Pulmonary artery endothelial cell (primary cell): Measurements from ENCODE around the gene RPSA. TPM values are rescaled to one million over a fixed set of nuclear protein-coding genes. Genes with fewer than 3 reads are reported as not detected.
"Not testable (repeated sequence)": the region's sequence is repeated elsewhere in the genome, so short reads cannot be mapped to it uniquely, and the experiment has no call there.

Experiments
- DNase-seq: peaks from one replicate; pipeline ENCODE4 v3.0.0-alpha.2; 2011; ENCODE audit warnings: low read depth, low spot score
- total RNA-seq: library from RNA; depleted of rRNA; stranded (reverse); fragments of >200 nt; gene quantifications from 2 replicates; pipeline ENCODE4 v1.2.3, GENCODE V29; 2014

Gene RPSA
- total RNA-seq, 1 donor from 2014 or later: 1,412 TPM

DNA sequence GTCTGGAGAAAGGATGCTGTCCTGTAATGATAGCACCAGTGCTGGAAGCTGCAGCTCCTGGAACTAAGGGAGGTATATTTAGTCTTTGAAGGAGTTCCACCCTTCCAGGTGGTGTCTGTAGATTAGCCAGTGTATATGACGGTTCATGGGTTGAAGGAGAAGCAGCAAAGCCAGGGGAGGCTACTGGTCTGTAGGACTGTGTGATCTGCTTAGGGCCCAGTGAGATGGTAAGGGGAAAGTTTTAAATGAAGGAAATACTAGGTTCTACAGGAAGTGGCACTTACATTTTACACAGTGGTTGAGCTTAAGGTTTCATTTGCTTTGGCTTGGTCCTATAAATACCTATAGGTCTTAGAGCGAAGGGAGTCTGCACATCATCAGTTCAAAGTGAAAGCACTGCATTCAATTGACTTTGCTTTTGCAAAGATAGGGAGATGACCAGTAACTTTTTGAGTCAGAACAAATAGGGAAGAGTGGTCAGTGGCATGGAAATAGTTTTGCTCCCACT is 17.7 kb upstream of the RPSA start:
- no peak for DNase-seq

DNA sequence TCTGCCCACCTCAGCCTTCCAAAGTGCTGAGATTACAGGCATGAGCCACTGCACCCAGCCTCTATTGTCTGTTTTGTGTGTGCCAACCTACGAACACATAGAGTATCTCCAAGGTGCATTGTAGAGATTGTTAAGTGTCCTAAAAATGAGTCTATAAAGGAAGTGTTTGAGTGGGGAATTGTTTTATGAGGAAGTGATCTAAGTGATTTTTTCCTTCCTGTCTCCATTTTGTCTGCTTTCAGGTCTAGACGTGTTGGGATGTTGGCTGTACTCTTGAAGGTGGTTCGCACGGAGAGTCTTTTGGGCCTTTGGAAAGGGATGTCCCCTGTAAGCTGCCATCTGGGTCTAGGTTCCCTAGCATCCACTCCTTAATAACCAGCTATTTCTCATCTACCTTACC is 16.3 kb upstream of the RPSA start:
- DNase-seq: no peak

DNA sequence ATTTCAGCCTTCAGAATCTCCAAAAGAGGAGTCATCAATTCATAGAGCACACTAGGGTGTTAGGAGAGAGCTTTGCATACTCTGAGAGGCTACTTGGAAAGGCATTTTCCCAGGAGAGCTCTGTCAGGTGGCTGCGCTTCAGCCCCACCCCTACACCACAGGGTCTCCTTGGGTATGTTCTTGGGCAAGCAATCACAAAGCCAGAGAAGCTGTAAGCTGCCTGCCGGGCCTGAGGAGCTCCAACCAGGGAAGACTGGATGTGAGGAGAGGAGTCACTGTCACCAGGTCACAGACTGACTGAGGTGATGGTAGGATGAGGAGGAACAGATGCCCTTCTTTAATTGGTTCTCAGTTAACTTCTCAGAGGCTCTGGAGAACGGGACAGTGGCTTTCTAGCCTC is 9.8 kb upstream of the RPSA start:
- no peak for DNase-seq

DNA sequence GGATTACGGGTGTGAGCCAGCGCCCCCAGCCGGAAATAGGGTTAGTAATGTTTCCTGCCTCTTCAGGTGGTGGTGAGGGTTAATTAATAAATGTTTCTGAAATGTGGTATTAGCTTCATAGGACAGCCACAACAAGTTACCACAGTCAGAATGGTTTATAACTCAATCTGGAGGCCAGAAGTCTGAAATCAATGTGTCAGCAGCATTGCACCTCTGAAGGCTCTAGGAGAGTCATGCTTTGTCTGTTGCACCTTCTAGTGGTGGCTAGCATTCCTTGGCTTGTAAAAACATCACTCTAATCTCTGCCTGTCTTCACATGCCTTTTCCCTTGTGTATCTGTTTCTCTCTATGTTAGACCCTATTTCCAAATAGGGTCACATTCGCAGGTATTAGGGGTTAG is 7.8 kb upstream of the RPSA start:
- DNase-seq: no peak

DNA sequence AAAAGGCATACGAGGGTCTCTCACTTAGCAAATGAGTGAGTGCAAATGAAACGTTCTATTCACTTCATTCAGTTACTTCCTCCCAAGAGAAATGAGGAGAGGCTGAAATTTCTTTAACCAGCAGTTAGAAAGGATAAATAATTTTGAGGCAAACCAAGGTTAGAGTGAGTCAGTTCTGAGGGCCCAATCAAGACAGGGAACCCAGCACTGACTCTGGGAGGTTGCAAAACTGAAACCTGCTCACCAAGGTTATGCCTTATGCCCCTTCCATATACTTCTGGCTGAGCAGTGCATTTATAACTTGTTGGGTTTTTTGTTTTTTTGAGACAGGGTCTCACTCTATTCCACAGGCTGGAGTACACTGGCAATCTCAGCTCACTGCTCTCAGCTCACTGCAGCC is 4.5 kb upstream of the RPSA start:
- DNase-seq: no peak

DNA sequence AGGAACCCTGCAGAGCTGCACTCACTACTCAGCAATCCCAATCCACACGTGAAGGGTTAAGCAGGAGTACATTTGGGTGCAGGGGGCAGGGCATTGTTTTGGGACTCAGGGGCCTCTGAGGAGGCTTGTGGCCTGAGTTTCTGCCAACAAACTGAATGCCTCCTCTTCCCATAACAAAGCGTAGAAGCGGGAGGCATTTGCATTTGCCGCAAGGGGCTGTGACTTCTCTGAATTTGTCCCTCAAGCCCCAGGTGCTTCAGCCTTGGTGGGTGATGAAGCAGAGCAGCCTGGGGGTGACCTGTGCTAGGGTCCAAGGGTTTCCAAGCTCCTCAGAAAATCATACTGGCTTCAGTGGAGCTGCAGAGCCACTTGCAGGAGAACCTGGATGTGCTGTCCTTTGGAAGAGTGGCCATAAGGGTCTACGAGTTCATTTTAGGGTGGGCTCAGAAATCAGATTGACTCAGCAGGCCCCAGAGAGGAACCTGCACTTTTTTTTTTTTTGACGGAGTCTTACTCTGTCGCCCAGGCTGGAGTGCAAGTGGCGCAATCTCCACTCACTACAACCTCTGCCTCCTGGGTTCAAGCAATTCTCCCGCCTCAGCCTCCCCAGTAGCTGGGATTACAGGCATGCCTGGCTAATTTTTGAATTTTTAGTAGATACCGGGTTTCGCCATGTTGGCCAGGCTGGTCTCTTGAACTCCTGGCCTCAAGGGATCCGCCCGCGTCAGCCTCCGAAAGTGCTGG is 1.4 kb upstream of the RPSA start:
- no peak for DNase-seq

DNA sequence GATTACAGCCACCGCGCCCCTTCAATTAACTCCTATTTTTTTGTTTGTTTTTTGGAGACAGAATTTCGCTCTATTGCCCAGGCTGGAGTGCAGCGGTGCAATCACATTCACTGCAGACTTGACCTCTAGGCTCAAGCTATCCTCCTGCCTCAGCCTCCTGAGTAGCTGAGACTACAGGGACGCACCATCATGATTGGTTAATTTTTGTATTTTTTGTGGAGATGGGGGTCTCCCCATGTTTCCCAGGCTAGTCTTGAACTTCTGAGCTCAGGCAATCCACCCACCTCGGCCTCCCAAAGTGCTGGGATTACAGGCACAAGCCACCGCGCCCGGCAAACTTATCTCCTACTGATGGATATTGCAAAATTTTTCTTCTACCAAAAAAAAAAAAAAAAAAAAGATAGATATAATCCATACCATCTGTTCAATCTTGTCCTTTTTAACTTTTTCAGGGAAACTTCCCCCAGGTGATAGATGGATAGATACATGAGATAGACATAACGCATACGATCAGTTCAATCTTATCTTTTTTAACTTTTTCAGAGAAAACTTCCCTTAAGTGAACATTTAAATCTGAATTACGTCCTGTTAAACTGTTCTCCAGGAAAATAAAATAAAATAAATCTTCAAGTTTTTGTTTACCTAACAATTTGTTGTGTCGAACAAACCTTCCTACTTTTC is 693 bp upstream of the RPSA start:
- no peak for DNase-seq

DNA sequence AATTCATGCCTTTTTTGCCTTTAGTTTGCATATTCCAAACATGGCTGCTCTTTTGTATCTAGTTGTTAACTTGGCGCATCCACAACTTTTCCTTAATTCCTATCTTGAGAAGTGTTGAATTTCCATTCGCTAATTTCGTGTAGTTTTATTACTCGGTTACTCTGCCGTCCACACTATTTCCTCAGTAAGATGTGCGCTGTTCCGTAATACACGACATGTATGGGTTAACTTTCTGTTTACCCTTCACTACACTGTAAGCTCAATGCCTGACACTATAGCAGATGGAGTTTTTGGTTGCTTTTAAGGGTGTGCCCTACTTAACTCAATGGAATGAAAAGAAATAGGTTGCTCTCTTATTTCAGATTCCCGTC is 724 bp downstream of the RPSA start:
- DNase-seq: no peak

DNA sequence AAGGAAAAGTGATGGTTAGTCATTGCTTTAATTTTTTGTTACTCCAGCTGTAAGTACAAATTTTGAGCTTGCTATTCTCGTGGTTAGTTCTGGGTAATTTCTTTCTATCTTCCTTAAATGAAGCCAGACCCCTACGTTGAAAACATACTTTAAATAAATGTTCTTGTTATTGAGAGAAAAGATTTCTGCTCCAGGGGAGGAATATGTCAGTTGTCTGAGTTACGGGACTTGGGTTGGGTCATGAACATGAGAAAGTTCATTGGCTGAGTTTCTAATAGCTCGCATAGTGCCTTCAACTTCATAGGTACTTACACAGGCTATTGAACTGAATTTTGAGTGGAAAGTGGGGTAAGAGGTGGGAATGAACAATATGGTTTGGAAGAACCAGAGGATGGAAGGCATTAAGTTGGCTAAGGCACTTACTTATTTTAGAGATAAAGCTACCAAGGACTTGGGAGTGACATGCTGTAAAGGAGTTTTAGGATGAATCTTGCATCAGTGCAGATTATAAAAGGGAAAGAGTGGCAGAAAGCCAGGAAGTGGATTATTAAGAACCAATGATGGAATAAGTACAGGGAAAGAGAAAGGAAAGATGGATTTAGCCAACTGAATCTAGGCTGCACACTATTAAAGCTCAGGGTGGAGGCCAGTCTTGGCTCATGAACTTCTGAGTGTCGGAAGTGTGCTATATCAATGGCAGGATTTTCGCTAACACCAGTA is 1.4 kb downstream of the RPSA start:
- no peak for DNase-seq

DNA sequence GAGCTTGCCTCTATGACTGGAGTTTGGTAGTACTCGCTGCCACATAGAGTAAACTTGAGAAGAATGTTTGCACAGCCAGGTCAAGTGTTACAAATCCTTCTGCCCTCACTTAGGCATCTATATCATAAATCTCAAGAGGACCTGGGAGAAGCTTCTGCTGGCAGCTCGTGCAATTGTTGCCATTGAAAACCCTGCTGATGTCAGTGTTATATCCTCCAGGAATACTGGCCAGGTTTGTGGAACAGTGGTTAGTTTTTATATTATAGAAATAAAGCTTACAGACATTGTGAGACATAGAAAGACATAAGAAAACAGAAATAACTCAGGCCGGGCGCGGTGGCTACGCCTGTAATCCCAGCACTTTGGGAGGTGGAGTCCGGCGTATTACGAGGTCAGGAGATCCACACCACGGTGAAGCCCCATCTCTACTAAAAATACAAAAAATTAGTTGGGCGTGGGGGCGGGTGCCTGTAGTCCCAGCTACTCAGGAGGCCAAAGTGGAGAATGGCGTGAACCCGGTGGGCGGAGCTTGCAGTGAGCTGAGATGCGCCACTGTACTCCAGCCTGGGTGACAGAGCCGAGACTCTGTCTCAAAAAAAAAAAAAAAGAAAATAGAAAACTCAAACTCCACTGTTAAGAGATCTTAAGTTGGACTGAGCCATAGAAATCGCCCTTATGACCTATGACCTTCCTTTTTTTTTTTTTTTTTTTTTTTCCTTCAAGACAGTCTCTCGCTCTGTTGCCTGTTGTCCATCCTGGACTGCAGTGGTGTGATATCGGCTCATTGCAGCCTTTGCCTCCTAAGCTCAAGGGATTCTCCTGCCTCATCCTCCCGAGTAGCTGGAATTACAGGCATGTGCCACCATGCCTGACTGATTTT is 2.2 kb downstream of the RPSA start:
- no peak for DNase-seq

DNA sequence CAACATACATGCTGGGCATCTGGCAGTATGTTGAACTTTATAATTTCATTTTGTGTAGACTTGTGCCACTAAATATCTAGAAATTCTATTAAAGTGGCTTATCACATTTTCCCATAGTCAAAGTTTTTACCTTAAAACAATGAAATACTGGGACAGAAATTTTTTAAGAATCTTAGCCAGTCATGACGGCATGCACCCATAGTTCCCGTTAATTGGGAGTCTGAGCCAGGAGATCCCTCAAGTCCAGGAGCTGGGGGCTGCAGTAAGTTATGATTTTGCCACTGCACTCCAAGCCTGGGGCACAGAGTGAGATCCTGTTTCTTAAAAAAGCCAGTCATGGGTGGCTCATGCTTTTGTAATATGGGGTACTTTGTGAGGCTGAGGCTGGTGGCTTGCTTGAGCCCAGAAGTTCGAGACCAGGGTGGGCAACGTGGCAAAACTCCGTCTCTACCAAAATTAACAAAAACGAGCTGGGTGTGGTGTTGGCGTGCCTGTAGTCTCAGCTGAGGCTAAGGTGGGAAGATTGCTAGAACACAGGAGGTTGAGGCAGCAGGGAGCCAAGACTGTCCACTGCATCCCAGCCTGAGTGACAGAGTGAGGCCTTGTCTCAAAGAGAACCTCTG is 3.1 kb downstream of the RPSA start:
- no peak for DNase-seq

DNA sequence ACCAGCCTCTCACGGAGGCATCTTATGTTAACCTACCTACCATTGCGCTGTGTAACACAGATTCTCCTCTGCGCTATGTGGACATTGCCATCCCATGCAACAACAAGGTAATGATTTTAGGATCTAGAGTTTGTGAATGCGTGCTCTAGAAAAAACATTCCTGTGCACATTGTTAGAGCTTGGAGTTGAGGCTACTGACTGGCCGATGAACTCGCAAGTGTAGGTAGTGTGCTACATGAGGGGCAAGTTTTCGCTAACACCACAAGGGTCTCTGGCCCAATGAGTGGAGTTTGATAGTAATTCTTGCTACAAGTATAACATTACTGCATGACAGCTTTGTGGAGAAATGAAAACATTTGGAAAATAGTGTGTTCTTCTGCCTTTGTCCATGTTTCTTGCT is 4.4 kb downstream of the RPSA start:
- no peak for DNase-seq

DNA sequence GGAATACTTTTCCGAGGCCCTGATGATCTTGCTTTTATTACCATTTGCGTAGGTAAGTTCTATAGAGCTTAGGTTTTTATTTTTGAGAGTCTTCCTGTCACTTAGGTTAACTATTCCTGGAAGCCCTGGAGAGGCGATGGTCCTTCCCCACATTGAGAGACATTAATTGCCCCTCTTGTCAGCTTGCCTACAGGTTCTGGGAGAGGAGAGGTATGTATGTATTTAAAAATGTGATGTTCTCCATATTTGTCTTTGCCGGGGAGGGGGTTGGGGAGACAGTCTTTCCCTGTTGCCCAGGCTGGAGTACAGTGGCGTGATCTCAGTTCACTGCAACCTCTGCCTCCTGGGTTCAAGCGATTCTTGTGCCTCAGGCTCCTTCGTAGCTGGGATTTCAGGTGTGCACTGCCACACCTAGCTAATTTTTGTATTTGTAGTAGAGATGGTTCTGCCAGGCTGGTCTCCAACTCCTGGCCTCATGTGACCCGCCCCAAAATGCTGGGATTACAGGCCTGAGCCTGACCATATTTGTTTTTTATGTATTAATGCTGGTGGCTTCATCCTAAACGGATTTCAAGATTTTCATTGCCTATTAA is 6.2 kb downstream of the RPSA start:
- no peak for DNase-seq

DNA sequence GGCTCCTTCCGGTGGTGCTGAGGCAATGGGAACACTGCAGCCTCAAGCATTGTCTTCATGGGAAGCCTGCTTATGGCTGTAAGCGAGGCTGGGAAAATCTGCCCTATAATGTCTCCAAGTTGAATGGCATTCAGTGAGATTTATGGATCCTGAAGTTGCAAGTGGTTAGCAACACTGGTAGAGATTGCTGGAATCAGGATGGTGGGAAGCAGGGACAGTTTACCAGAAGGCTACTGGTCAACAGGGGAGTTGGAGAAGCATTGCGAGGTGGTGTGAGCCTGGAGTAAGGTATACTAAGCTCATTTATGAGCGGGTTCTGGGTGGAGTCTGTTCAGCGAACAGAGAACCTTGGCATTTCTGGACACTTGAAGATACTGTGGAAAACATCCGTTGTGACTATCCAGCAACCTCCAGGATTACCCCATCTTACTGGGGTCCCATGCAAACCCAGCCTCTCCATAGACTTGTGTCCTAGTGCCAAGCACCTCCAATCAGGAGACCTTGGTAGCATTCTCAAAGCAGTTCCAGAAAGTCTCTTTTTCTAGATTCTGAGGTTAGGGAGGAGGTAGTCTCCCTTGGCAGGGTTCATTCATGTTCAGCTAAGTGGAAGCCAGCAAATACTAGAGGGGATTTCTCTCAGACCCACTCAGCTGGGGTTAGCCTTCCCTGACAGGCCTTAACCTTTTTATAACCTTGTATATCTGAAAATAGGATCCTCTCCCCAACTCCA is 7.3 kb downstream of the RPSA start:
- DNase-seq: no peak

DNA sequence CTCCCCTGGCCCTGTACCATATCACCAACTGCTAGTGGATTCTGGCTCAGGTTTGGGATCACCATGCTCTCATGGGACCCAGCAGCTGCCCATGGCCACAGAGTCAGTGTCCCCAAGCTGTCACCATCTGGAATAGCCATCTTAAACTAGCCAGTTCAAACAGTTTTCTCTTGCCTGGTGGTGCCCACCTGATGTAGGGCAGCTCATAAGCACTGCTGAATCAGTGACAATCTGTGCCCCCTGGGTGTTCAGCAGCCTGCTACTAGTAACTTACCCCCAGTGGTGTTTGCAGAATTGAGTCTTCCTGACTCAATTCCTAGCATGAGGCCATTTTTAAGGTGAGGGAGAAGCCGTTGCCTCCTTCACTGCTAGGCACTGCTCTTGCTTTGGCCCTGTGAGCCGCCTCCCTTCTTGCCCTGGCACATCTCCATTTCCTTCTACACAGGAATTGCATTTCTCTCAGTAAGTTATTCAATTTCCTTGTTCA is 7.9 kb downstream of the RPSA start:
- no peak for DNase-seq

DNA sequence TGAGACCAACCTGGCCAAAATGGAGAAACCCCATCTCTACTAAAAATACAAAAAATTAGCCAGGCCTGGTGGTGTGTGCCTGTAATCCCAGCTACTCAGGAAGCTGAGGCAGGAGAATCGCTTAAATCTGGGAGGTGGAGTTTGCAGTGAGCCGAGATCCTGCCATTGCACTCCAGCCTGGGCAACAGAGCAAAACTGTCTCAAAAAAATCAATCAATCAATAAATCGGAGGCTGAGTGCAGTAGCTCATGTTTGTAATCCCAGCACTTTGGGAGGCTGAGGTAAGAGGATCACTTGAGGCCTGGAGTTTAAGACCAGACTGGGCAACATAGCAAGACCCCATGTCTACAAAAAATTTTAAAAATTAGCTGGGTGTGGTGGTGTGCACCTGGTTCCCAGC is 8.8 kb downstream of the RPSA start:
- not testable (repeated sequence) for DNase-seq

DNA sequence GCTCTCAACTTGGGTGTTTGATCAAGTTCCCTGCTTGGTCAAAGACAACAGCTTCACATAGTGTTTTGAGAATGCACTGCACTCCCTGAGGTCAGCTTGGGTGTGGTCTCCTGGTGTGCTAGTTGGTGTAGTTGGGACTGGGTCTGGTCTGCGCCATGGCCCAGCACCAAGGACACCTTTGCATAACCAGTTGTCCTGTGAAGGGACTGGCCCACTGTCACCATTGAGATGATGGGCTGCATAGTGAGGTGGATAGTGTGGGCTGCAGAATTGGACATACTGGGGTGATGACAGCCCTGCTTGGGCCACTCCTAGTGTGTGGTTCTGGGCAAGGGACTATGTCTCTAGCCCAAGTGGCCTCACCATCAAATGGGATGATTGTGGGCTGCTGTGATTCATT is 9.5 kb downstream of the RPSA start:
- no peak for DNase-seq

DNA sequence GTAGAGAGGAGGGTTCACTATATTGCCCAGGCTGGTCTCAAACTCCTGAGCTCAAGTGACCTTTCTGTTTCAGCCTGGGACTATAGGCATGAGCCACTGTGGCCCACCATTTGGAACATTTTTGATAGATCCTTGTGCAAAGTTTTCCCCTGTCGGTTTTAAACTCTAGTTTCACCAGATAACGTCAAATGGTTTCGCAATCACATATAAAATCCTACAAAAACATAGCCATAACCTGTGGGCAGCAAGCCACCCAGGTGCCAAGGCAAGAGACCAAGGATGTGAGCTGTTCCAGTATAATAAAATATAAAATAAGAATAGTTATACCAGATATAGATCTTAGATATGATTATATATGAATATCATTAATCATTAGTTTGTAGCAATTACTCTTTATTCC is 10.5 kb downstream of the RPSA start:
- not testable (repeated sequence) for DNase-seq

DNA sequence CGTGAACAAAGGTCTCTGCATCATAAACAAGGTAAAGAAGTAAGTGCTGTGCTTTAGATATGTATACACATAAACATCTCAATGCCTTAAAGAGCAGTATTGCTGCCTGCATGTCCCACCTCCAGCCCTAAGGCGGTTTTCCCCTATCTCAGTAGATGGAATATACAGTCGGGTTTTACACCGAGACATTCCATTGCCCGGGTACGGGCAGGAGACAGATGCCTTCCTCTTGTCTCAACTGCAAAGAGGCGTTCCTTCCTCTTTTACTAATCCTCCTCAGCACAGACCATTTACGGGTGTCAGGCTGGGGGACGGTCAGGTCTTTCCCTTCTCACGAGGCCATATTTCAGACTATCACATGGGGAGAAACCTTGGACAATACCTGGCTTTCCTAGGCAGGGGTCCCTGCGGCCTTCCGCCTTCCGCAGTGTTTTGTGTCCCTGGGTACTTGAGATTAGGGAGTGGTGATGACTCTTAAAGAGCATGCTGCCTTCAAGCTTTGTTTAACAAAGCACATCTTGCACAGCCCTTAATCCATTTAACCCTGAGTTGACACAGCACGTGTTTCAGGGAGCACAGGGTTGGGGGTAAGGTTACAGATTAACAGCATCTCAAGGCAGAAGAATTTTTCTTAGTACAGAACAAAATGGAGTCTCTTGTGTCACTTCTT is 12.2 kb downstream of the RPSA start:
- DNase-seq: not testable (repeated sequence)
